ENCODE data around the gene SNRPD3. TPM values are rescaled to one million over a fixed set of nuclear protein-coding genes. Genes with fewer than 3 reads are reported as not detected.

Gene SNRPD3
- total RNA-seq, 2 donors from 2014 or later = 152 to 169 TPM

DNA sequence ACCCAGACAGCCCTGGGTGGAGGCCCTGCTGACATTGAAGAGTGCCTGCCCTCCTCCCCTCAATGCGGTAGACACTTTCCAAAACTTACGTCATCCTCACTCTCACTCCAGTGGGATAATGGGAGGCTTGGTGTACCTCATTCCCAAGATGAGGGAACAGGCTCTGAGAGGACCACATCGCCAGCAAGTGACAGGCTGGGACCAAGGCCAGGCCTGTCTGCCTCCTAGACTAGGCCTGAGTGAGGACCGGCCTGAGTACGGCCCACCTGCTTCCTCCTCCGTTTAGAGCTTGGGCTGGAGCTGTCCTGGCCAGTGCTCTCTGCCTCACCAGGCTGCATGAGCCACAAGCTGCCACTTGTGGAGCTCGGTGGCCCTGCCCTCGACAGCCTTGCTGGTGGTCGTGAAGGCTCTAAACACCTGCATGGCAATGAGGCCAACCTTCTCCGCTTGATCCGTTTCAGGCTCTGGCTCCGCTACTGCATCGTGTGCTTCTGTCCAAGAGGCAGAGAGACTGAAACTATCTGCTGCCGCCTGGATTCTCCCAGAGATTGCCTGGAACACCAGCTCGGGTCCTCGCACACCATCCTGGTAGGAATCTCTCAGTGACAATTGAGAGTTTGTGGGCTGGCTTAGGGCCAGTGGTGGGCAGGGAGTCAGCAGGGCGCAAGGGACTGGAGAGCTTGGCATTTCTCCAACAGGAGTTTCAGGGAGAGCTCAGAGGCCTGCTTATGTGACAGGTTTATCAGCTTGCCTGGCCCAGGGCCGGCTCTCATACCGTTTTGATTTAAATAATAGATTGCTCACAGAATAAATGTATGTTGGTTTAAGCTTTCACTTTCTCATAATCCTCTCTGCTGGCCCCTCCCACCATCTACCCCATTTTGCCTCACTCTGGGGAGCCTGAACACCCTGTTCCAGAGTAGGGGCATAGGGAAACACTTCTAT, 27.7 kb downstream of the SNRPD3 start:
- peaks cover 27% of the 10 kb centered on the region for H3K4me1 ChIP-seq (replicated peaks)
- H3K4me3 ChIP-seq = peak overlapping the region in 1 of 2 donors; percentile 8
- WGBS = 28% methylated on average over 19 of the region's 19 CpGs

DNA sequence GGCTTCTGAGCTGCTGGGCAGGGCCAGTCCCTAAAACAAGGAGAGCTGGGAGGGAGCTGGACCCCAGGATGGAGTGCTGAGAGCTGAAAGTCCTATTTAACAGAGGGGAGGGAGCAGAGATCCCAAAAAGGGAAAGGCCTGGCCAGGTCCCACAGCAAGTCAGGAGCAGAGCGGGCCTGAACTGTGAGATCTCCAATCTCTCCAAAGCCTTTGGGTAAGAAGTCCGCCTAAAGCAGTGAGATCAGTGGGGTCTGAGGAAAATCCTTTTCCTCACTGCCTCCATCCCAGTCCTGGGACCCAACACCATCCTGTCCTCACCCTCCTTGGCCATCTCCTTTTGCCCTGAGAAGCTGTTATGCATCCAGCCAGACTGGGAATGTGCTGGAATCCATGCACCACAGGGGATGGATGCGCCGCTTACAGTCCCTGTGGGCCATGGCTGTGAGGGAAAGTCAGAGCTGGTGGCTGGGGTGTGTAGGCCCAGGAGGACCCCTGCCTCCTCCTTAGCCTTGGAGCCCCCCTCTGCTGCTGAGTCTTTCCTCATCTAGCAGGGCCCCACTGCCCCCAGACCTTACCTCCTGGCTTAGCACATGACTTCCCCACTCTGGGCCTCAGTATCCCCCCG, 28.5 kb downstream of the SNRPD3 start:
- intact Hi-C loops (cut with DNase I) = no loop called here
- Histone ChIP-seq H3K36me3 (no peaks in the 10 kb centered on the region), H3K9me3 (no peaks in the 10 kb centered on the region), H3K4me3 (no peak overlapping the region), H3K27me3 (replicated peaks; ENCODE audit: insufficient read depth) (no peaks in the 10 kb centered on the region), H3K27ac (peak overlapping the region; percentile 49 to 75), H3K4me1 (replicated peaks) (peaks cover 35% of the 10 kb centered on the region)
- WGBS = 52% methylated on average over 3 of the region's 5 CpGs
- no peak for DNase-seq (ENCODE audit: low spot score)
- TF ChIP-seq POLR2AphosphoS5 (IDR thresholded peaks at IDR 0.05) (no peak), POLR2A (IDR thresholded peaks at IDR 0.05) (no peak)
- TF ChIP-seq, protein P1, sequence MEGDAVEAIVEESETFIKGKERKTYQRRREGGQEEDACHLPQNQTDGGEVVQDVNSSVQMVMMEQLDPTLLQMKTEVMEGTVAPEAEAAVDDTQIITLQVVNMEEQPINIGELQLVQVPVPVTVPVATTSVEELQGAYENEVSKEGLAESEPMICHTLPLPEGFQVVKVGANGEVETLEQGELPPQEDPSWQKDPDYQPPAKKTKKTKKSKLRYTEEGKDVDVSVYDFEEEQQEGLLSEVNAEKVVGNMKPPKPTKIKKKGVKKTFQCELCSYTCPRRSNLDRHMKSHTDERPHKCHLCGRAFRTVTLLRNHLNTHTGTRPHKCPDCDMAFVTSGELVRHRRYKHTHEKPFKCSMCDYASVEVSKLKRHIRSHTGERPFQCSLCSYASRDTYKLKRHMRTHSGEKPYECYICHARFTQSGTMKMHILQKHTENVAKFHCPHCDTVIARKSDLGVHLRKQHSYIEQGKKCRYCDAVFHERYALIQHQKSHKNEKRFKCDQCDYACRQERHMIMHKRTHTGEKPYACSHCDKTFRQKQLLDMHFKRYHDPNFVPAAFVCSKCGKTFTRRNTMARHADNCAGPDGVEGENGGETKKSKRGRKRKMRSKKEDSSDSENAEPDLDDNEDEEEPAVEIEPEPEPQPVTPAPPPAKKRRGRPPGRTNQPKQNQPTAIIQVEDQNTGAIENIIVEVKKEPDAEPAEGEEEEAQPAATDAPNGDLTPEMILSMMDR (IDR thresholded peaks at IDR 0.05) = no peak

More for the DNA sequence above, 27.7 kb downstream of the SNRPD3 start:
- peak overlapping the region; percentile 49 to 75 for H3K27ac ChIP-seq
- DNase-seq (ENCODE audit: low spot score) = no peak
- H3K9me3 ChIP-seq = no peaks in the 10 kb centered on the region
- intact Hi-C loops (cut with DNase I) = no loop called here
- H3K36me3 ChIP-seq = no peaks in the 10 kb centered on the region
- TF ChIP-seq, protein P1 (IDR thresholded peaks at IDR 0.05) = no peak
- TF ChIP-seq POLR2AphosphoS5 (IDR thresholded peaks at IDR 0.05) = peak; percentile 12
- no peaks in the 10 kb centered on the region for H3K27me3 ChIP-seq (replicated peaks; ENCODE audit: insufficient read depth)

DNA sequence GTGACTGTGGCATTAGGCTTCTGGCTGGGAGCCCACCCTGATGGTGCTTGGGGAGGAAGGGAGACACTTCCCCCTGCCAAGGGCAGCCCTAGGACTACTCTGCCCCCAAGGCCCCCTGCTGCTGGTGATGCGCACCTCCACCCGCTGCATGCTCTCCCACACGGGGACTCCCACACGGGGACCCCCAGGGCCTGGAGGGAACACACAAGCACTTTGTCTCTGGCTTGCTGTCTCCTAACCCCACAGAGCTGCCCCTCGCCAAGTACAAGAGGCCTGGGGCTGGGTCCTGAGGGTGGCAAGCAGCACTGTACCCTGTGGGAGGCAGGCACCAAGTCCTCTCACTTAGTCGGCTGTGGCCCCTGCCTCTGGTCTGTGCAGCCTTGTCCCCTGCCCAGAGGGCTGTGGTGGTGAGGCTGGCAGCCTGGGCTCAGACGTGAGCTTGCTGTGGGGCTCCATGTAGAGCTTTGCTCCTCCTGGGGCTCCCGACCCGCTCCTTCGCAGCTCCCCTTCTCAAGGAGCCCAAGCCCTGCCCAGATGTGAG, 29.1 kb downstream of the SNRPD3 start:
- DNase-seq (ENCODE audit: low spot score) = no peak
- no peak for TF ChIP-seq POLR2A (IDR thresholded peaks at IDR 0.05)
- TF ChIP-seq POLR2AphosphoS5 (IDR thresholded peaks at IDR 0.05) = no peak
- TF ChIP-seq, protein P1 (IDR thresholded peaks at IDR 0.05) = no peak
- 89% methylated on average over 10 of the region's 10 CpGs for WGBS
- intact Hi-C loops (cut with DNase I) = no loop called here
- Histone ChIP-seq H3K27me3 (replicated peaks; ENCODE audit: insufficient read depth) (no peaks in the 10 kb centered on the region), H3K4me1 (replicated peaks) (peaks cover 37% of the 10 kb centered on the region), H3K36me3 (no peaks in the 10 kb centered on the region), H3K9me3 (no peaks in the 10 kb centered on the region), H3K27ac (peak overlapping the region; percentile 49 to 75), H3K4me3 (no peak overlapping the region)

DNA sequence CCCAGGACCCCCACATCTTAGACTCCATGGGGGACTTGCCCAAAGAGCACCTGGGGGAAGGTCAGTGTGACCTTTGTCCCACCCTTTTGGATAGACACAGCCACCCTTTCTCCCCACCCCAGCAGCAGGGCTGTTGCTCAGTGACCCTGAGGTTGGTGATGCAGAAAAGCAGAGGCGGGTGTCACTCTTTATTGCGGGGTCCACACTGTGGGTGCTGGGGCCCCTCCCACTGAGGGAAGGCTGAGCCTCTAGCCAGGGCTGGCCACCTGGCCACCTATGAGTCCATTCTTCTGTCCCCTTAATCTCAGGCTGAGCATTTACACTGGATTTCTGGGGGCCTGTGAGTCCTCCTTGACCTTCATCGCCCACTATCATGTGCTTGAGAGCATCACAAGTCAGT, 29.7 kb downstream of the SNRPD3 start:
- Histone ChIP-seq H3K27ac (peak overlapping the region in 1 of 2 donors; percentile 75), H3K4me1 (replicated peaks) (peaks cover 37% of the 10 kb centered on the region), H3K4me3 (no peak overlapping the region), H3K27me3 (replicated peaks; ENCODE audit: insufficient read depth) (no peaks in the 10 kb centered on the region), H3K36me3 (no peaks in the 10 kb centered on the region), H3K9me3 (no peaks in the 10 kb centered on the region)
- intact Hi-C loops (cut with DNase I) = no loop called here
- TF ChIP-seq POLR2AphosphoS5 (IDR thresholded peaks at IDR 0.05) (no peak), POLR2A (IDR thresholded peaks at IDR 0.05) (no peak)
- TF ChIP-seq, protein P1 (IDR thresholded peaks at IDR 0.05) = no peak
- DNase-seq (ENCODE audit: low spot score) = no peak
- WGBS = 100% methylated on average over 3 of the region's 3 CpGs

Measured in prostate gland (tissue), 2 donors.